HepG2 (cell line): ENCODE measurements around the gene PML. TPM values are rescaled to one million over a fixed set of nuclear protein-coding genes. Genes with fewer than 3 reads are reported as not detected.

Experiments
- ATAC-seq: fragments of 200-7000 bp; cut with Tn5 transposase; 3 replicates; pipeline ENCODE4 v1.9.1; 2020; ENCODE audit warnings: mild to moderate bottlenecking, moderate library complexity
- BruUV-seq: library from RNA; stranded (reverse); fragments of 400-500 nt; replicated peaks from 2 replicates; lab custom pipeline; 2021; lab: Mats Ljungman, UMichigan
- CTCF ChIA-PET: fragments of 300-600 bp; formaldehyde crosslinking; extraction: SDS; loops from one replicate; lab custom pipeline; 2021; ENCODE audit warnings: low total read pairs, inconsistent platforms, low intra/inter-chr PET ratio; lab: Yijun Ruan, JAX
- POLR2A ChIA-PET: fragments of 350-600 bp; sonication (Branson Sonifier 250); formaldehyde crosslinking; loops from one replicate; lab custom pipeline; 2020; ENCODE audit warnings: antibody characterized with exemption, inconsistent platforms; lab: Yijun Ruan, JAX
- DNase-seq: peaks from one replicate; pipeline ENCODE4 v3.0.0-alpha.2; 2015; ENCODE audit warnings: low spot score
- FAIRE-seq: peaks from 3 replicates; lab custom pipeline; 2011; peaks lifted over from hg19 to GRCh38; lab: Jason Lieb, UNC
- H2AFZ ChIP-seq: one replicate; pipeline ENCODE4 v1.6.1; 2011; ENCODE audit warnings: low read length, inconsistent platforms
- H3K27ac ChIP-seq: fragments of 300-600 bp; 3 replicates; pipeline ENCODE4 v1.8.0; 2011; ENCODE audit warnings: mixed run types, mild to moderate bottlenecking, mixed read lengths, low read length, inconsistent platforms; ENCODE audit not compliant: insufficient read depth; ENCODE audit errors: extremely low read length
- H3K27me3 ChIP-seq, 2 experiments: fragments of 200-600 bp in 1 of 2; 2 replicates in 1 of 2; 3 replicates in 1 of 2; pipeline versions ENCODE4 v1.6.0 to v1.8.0; 2011; ENCODE audit warnings: low read length in 2 of 2, mild to moderate bottlenecking in 2 of 2, moderate library complexity in 2 of 2, inconsistent platforms in 1 of 2; ENCODE audit not compliant: insufficient read depth in 2 of 2, control insufficient read depth in 1 of 2
- H3K36me3 ChIP-seq, 2 experiments: fragments of 200-600 bp in 1 of 2; replicated peaks in 1 of 2; 2 replicates in 1 of 2; 3 replicates in 1 of 2; pipeline versions ENCODE4 v1.5.1 to v1.8.0; 2011; ENCODE audit warnings: low read length in 2 of 2, inconsistent platforms in 1 of 2; ENCODE audit not compliant: insufficient read depth in 2 of 2, control insufficient read depth in 1 of 2
- H3K4me1 ChIP-seq: 2 replicates; pipeline ENCODE4 v1.5.1; 2012; ENCODE audit warnings: low read length, inconsistent platforms; ENCODE audit not compliant: insufficient read depth
- H3K4me2 ChIP-seq: 2 replicates; pipeline ENCODE4 v1.6.0; 2011; ENCODE audit warnings: low read depth, low read length, inconsistent platforms
- H3K4me3 ChIP-seq, 3 experiments: fragments of 200-600 bp in 1 of 3; sonication (generic), shearing (Covaris generic) in 1 of 3; replicated peaks in 1 of 3; 2 replicates each; pipeline ENCODE4 v1.5.1; 2011 to 2016; ENCODE audit warnings: low read length in 3 of 3, inconsistent platforms in 2 of 3, low read depth in 2 of 3, mild to moderate bottlenecking in 2 of 3, control low read depth in 1 of 3, mixed read lengths in 1 of 3; ENCODE audit not compliant: insufficient read depth in 1 of 3
- H3K79me2 ChIP-seq: one replicate; pipeline ENCODE4 v1.6.1; 2011; ENCODE audit warnings: low read length, inconsistent platforms; ENCODE audit not compliant: insufficient read depth
- H3K9ac ChIP-seq: 2 replicates; pipeline ENCODE4 v1.6.0; 2011; ENCODE audit warnings: mild to moderate bottlenecking, low read depth, low read length, inconsistent platforms; ENCODE audit not compliant: insufficient read depth
- H3K9me3 ChIP-seq: 2 replicates; pipeline ENCODE4 v1.5.1; 2012; ENCODE audit warnings: mild to moderate bottlenecking, low read length
- H4K20me1 ChIP-seq: 2 replicates; pipeline ENCODE4 v1.6.0; 2011; ENCODE audit warnings: inconsistent platforms, mild to moderate bottlenecking, low read length, moderate library complexity; ENCODE audit not compliant: insufficient read depth
- AHR ChIP-seq: IDR thresholded peaks from 2 replicates; pipeline ENCODE4 v1.6.1; 2018; ENCODE audit warnings: missing genetic modification reagents, missing compliant biosample characterization
- ATF4 ChIP-seq, 2 experiments: fragments of 450-650 bp in 1 of 2; sonication (generic) in 1 of 2; formaldehyde crosslinking; IDR thresholded peaks; 2 replicates each; pipeline versions ENCODE4 v1.5.0 to v1.8.0; 2020 to 2022; ENCODE audit warnings: mild to moderate bottlenecking in 1 of 2, missing genetic modification reagents in 1 of 2
- ATRX ChIP-seq: sonication (generic); formaldehyde crosslinking; IDR thresholded peaks from 2 replicates; pipeline ENCODE4 v1.4.0; 2020; ENCODE audit warnings: missing genetic modification reagents, borderline replicate concordance
- FOXP4 ChIP-seq: sonication (generic); formaldehyde crosslinking; IDR thresholded peaks from 2 replicates; pipeline ENCODE4 v1.4.0; 2020; ENCODE audit warnings: missing genetic modification reagents
- GABPB1 ChIP-seq: IDR thresholded peaks from 2 replicates; pipeline ENCODE4 v1.6.1; 2016; ENCODE audit warnings: mild to moderate bottlenecking, missing genetic modification reagents, moderate library complexity, missing compliant biosample characterization
- HCFC1 ChIP-seq: fragments of 150-350 bp; IDR thresholded peaks from 2 replicates; pipeline ENCODE4 v1.6.1; 2014; ENCODE audit warnings: low read depth, low read length
- KDM2A ChIP-seq: sonication (generic); formaldehyde crosslinking; IDR thresholded peaks from 2 replicates; pipeline ENCODE4 v1.4.0; 2020; ENCODE audit warnings: low read depth, missing genetic modification reagents, borderline replicate concordance
- RFX3 ChIP-seq: IDR thresholded peaks from 2 replicates; pipeline ENCODE4 v1.6.1; 2016; ENCODE audit warnings: missing biosample characterization, missing genetic modification reagents
- SMARCC2 ChIP-seq: fragments of 450-650 bp; IDR thresholded peaks from 2 replicates; pipeline ENCODE4 v1.6.1; 2017; ENCODE audit warnings: antibody characterized with exemption, mild to moderate bottlenecking
- SOX13 ChIP-seq, 3 experiments: fragments of 450-650 bp in 1 of 3; sonication (generic) in 1 of 3; formaldehyde crosslinking in 1 of 3; IDR thresholded peaks in 2 of 3; conservative IDR thresholded peaks in 1 of 3; 2 replicates each; pipeline versions ENCODE4 v1.5.0 to v1.6.1; 2016 to 2020; ENCODE audit warnings: antibody characterized with exemption in 1 of 3, mild to moderate bottlenecking in 1 of 3, missing compliant biosample characterization in 1 of 3, missing genetic modification reagents in 1 of 3, moderate library complexity in 1 of 3
- SRSF9 ChIP-seq: fragments of 200-400 bp; formaldehyde crosslinking; IDR thresholded peaks from 2 replicates; pipeline ENCODE4 v1.6.1; 2018; ENCODE audit warnings: borderline replicate concordance, mild to moderate bottlenecking, low read depth, low read length; ENCODE audit not compliant: insufficient read depth, poor library complexity, severe bottlenecking
- YEATS4 ChIP-seq: sonication (generic); formaldehyde crosslinking; IDR thresholded peaks from 2 replicates; pipeline ENCODE4 v1.4.0; 2020; ENCODE audit warnings: missing genetic modification reagents, borderline replicate concordance
- YY1 ChIP-seq: IDR thresholded peaks from 2 replicates; pipeline ENCODE4 v1.6.1; 2011; ENCODE audit warnings: low read length, low read depth, moderate library complexity, mild to moderate bottlenecking; ENCODE audit not compliant: insufficient read depth, insufficient replicate concordance
- ZNF329 ChIP-seq: sonication (generic); formaldehyde crosslinking; IDR thresholded peaks from 2 replicates; pipeline ENCODE4 v1.9.0; 2021; ENCODE audit warnings: low read depth, mild to moderate bottlenecking, missing genetic modification reagents
- ZNF367 ChIP-seq: sonication (generic); formaldehyde crosslinking; IDR thresholded peaks from 2 replicates; pipeline ENCODE4 v1.4.0; 2020; ENCODE audit warnings: missing genetic modification reagents, borderline replicate concordance
- ZNF737 ChIP-seq: sonication (generic); formaldehyde crosslinking; IDR thresholded peaks from 2 replicates; pipeline ENCODE4 v1.5.0; 2020; ENCODE audit warnings: missing genetic modification reagents, mild to moderate bottlenecking, borderline replicate concordance
- ZNF780A ChIP-seq: sonication (generic); formaldehyde crosslinking; IDR thresholded peaks from 2 replicates; pipeline ENCODE4 v1.8.0; 2022; ENCODE audit warnings: mild to moderate bottlenecking, missing genetic modification reagents, moderate library complexity
- WGBS: methylation state at CpG from one replicate; pipeline ENCODE4 v1.1.6; 2017; ENCODE audit warnings: low lambda C conversion rate; 5-methylcytosine and 5-hydroxymethylcytosine counted together
- in situ Hi-C: cut with HindIII; loops from 2 replicates; pipeline ENCODE4 v1.10.0; 2017; ENCODE audit warnings: low pct_unique_long_range_greater_than_20kb; ENCODE audit not compliant: extremely low pct_ligation_motif_present
- intact Hi-C: fragments of 100-400 bp; cut with micrococcal nuclease; formaldehyde crosslinking; loops from one replicate; pipeline ENCODE4 v1.10.0; 2022; ENCODE audit not compliant: unreplicated experiment
- polyA plus RNA-seq, 8 experiments: library from polyadenylated mRNA; depleted of rRNA in 3 of 8; stranded (reverse) in 7 of 8; unstranded in 1 of 8; fragments of >200 nt; fragmentation: Illumina TruSeq in 4 of 8; extraction: Trizol in 4 of 8; gene quantifications; 2 replicates each; pipeline versions ENCODE4 v1.2.1 to v1.2.3, GENCODE V29; 2011 to 2016; ENCODE audit warnings: low read depth in 4 of 8, missing spikeins in 1 of 8, mixed read lengths in 1 of 8; ENCODE audit not compliant: insufficient read depth in 1 of 8
- total RNA-seq, 5 experiments: library from RNA; depleted of rRNA; stranded (reverse); fragments of >200 nt; fragmentation: Illumina TruSeq; extraction: Trizol; gene quantifications; 2 replicates each; pipeline ENCODE4 v1.2.3, GENCODE V29; 2016; ENCODE audit warnings: low read depth in 1 of 5

PML gene
- total and polyA plus RNA-seq, 2 of the 13 experiments (the other 11 are each of a cell fraction or from before 2014, with no cell fraction given) = 2.9 to 3.9 TPM

- TF ChIP-seq SMARCC2 (no peak), RFX3 (CRISPR knock-in tag) (no peak), ZNF780A (CRISPR knock-in tag) (no peak), ZNF737 (CRISPR knock-in tag) (no peak)
Observed at GRCh38 chr15:73983211-73983727, 11.2 kb upstream of the PML start (continued).

- H3K4me2 ChIP-seq = no peak overlapping the region
- no peaks in the 10 kb centered on the region for H3K4me1 ChIP-seq
- H2AFZ ChIP-seq = no peak overlapping the region
- H3K27ac ChIP-seq = no peak overlapping the region
- TF ChIP-seq YEATS4 (CRISPR knock-in tag) (no peak), ZNF367 (CRISPR knock-in tag) (no peak), ATRX (no peak), ATF4 (CRISPR knock-in tag; IDR thresholded peaks at IDR 0.05) (no peak), SRSF9 (no peak), AHR (CRISPR knock-in tag) (no peak), YY1 (no peak), ZNF329 (CRISPR knock-in tag) (no peak), FOXP4 (CRISPR knock-in tag) (no peak), SOX13 (IDR thresholded peaks at IDR 0.05) (no peak), SOX13 (CRISPR knock-in tag; conservative IDR thresholded peaks at IDR 0.05 in 1 of 2, IDR thresholded peaks at IDR 0.05 in 1 of 2) (no peak), KDM2A (CRISPR knock-in tag) (no peak), GABPB1 (no peak), HCFC1 (no peak)
- H3K9me3 ChIP-seq = no peaks in the 10 kb centered on the region
- no peaks in the 10 kb centered on the region; a peak in 1 of 5 replicates for H3K36me3 ChIP-seq
- H3K79me2 ChIP-seq = no peaks in the 10 kb centered on the region
- in situ Hi-C loops (no loop called here), intact Hi-C loops (no loop called here)
- ChIA-PET CTCF (no interaction called here), POLR2A (no interaction called here)
- BruUV-seq = no TSS peak
- H3K9ac ChIP-seq = no peak overlapping the region
- 55% methylated on average over 6 of the region's 9 CpGs for WGBS
- no peak overlapping the region for H3K4me3 ChIP-seq
- FAIRE-seq (no peak), ATAC-seq (no peak), DNase-seq (no peak)
- no peaks in the 10 kb centered on the region for H4K20me1 ChIP-seq
- H3K27me3 ChIP-seq = no peaks in the 10 kb centered on the region; a peak in 1 of 5 replicates
Observed at GRCh38 chr15:73983773-73984172, 10.7 kb upstream of the PML start.
